HG02642 (cell line): ENCODE data around the gene PLCB4.

Source experiments
- ATAC-seq: cut with Tn5 transposase; IDR thresholded peaks from one replicate; pipeline ENCODE4 v1.9.1; 2021; ENCODE audit warnings: mild to moderate bottlenecking; ENCODE audit not compliant: unreplicated experiment, poor library complexity

Gene PLCB4

DNA sequence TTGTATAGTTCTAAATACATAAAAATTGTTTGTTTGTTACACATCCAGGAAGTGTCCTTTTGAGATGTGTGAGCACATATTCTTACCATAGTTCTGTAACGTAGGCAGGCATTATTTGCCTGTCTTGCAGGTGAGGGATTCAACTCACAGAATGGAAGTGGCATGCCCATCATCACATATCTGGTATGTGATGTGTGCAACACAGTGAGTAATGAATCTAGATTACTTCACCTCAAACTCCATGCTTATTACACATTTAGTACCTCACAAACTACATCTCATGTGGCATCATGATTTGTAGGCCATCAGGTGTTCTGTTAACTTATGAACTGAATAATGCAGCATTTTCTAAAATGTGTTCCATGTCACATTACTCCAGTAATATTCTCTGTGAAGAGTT lies 181.6 kb downstream of the PLCB4 start:
- ATAC-seq, result no peak

- no peak for ATAC-seq
Observed at GRCh38 chr20:9253006-9253539, 184.2 kb downstream of the PLCB4 start.

GRCh38 chr20:9255171-9255570 lies 186.3 kb downstream of the PLCB4 start:
- ATAC-seq, result no peak

DNA sequence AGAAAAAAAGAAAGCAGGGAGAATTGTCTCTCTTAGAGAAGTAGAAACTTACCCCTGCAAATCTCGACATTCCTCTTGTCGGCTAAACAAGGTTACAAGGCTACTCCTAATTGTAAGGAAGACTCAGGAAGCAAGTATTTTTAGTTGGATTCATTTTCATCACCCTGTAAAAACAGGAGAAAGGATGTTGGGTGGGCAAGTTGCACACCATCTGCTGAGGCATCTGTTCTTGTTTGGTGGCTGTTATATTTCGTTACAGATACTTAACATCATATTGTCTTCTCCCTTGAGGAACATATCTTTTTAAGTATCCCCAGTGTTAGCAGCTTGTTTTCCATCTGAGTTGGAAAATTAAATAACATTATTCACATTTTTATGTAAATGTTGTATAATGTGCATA lies 187.5 kb downstream of the PLCB4 start:
- no peak for ATAC-seq

DNA sequence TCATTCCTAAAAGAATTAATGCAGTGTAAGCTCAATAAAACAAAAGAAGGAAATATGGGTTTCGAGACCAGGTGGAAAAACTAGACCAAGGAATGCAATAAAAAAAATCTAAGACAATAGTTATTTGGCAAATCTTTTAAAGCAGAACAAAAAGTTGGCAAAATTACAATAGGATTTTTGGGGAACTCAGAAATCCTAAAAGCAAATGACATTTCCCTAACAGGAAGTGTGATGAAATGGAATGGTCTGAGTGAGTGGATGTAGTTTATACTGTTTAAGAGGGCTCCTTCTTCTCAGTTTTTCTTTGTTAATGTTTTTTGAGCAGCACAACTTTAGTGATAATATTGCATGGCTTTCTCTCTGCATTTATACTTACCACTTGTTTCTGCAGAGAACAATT lies 190.0 kb downstream of the PLCB4 start:
- ATAC-seq, result no peak

- ATAC-seq, result no peak
Observed at GRCh38 chr20:9260027-9260426, 191.1 kb downstream of the PLCB4 start.

DNA sequence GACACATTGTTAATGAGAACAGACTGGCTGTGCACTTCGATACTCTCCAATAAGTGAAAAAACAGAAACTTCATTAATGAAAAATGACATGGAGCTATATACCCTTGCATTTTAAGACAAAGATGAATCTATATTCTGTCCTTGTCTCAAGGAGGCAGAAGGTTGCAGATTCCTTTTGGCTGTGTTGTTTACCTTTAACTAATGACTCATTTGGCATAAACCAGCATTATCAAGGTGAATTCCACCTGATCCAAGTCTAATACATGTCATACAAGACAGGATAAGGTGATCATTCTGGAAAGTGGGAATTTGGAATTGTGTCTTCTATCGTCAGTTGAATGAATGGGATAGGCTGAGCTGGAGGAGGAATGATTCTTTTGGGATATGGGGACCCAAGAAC lies 192.9 kb downstream of the PLCB4 start:
- no peak for ATAC-seq

DNA sequence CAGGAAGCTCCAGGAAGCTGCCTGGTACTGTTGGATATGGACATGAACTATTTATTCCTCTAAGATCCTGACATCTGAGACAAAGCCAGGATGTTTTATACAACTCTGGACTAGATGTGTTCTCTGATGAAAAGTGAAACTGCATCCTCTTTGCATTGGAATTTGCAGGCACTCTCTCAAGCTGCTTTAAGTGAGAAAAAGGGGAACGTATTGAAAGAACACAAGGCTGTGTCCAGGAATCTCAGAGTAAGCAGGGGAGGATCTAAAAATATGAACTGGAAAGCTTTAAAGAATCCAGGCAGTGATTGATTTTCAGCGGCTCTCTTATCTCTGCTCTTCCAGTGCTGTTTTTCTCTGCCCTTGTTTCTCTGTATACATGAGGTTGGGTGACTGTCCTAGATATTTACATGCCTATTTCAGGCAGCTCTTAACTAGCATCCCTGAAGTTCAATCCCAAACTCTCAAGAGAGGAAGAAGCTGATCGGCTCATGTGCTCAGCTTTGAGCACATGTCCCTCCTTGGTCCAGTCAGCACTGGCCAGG lies 193.8 kb downstream of the PLCB4 start:
- no peak for ATAC-seq

DNA sequence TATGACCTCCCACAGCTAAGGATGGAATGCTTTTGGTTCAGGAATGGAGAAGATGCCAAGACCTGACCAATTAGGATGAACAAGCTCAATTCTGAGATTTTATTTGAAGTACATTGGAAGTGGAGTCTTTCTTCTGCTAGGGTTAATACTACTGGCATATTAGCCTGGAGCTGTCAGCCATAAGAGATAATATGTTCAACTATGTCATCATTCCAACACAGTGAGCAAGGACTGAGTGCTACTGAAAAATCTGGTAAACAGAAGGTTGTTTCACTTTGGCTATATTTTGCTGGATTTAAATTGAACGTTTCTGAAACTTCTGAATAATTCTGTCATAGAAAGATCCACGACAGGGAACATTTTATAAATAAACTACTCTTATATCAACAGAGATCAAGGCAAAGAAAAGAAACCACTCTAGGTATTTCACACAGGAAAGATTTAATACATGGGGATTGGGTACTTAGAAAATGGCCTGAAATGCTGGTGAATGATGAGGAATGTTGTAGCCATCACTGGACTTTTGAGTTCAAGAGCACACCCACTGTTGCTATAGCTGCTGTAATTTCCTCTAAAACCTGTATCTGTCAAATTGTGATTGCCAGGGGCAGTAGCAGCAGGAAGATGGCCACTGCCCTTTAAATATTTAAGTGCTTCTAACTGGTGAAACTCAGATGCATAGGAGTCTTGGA lies 200.5 kb downstream of the PLCB4 start:
- no peak for ATAC-seq

DNA sequence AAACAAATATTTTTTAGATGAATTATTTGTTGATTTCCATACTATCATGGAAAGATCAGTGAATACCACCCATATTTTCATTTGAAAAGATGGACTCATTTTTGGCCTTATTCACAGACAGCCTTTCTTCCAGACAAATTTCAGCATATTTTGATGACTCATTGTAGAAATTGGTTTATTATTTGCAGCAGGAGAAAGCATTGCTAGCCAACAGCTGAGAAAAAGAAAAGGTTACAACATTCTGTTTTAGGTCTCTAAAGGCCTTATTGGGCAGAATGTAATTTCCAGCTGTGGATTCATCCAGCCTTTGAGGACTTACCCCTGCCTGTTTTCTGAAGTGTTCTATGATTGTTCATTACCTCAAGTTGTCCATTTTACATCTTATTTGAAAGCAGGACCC lies 201.9 kb downstream of the PLCB4 start:
- ATAC-seq, result no peak

DNA sequence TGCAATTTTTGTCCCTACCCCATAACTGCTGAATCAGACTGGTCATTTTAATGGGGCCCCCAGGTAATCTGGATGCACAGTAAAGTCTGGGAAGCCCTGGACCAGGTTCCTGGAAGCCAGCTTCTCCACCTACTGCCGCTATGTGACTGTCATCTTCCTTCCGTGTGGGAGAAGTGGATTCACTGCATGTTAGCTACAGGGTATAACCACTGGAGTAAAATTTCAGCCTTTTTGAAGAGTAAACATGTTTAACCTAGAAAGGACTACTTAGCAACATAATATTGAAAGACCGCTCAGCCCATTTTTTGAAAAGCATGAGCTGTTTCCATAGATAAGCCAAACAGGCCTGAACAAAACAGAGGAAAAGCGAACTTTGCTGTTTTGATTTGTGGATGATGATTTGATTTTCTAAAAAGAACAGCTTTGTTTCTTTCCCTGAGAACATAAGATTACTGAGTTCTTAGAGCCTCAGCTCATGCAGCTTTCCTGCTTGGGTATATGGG lies 208.1 kb downstream of the PLCB4 start:
- no peak for ATAC-seq

- ATAC-seq, result no peak
Observed at GRCh38 chr20:9279918-9280401, 211.1 kb downstream of the PLCB4 start.

GRCh38 chr20:9280666-9281065 lies 211.8 kb downstream of the PLCB4 start:
- ATAC-seq, result no peak

DNA sequence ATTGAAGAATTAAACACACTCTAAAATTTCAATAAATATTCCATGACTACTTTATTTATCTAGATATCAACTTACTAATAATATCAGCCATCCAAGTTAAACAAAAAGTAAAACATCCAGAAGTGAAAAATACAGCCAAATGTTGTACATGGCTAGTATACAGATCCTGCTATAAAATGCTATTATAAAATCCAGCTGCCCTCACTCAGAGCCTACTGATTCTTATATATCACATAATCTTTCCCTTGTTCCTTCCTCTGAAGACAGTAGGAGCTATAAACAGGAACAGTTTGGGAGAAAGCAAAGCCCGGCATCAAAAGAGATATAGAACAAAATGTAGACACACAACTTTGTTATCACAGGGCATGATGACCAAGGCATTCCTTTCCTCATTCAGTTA lies 212.9 kb downstream of the PLCB4 start:
- ATAC-seq, result no peak

- no peak for ATAC-seq
Observed at GRCh38 chr20:9285617-9286016, 216.7 kb downstream of the PLCB4 start.

DNA sequence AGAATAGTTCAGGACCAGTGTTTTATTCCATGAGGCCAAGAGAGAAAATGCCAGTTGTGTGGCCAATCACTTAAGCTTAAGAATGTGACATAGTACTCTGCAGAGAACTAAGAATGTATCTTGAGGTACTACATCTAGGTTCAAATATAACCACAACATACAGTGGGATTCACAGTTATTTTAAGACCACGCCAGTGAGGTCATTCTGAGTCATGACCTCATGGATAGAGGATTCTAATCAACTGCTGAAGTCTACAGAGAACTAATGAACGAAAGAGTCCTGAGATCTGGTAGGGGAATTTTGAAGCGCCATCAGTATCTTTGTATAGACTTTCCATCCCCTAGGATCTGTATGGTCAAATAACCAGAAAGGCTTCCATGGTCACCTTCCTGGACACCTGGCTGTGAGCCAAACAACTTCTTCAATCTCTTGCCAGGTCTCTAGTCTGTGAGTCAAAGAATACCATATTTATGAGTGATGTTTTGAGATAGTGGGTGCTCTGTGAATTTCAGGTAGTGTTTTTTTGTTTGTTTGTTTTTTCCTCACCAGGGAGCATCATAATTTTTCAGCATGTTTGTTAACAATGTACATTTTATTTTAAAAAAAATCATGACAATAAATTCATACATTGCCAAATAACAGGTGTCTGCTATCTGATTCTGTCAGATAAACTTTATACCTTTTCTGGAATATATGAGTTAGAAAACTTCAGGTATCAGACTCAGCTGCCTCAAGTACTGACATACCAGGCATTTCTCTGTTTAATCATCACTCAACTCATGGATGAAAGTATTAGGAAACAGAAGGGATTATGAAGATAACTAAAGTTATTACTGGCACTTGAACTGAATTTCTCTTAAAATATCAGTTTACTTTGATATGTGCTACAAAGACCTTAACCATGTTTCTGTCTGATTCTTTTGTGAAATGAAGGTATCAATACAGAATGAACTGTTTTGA lies 217.9 kb downstream of the PLCB4 start:
- ATAC-seq, result no peak

GRCh38 chr20:9287826-9288225 lies 218.9 kb downstream of the PLCB4 start:
- no peak for ATAC-seq

DNA sequence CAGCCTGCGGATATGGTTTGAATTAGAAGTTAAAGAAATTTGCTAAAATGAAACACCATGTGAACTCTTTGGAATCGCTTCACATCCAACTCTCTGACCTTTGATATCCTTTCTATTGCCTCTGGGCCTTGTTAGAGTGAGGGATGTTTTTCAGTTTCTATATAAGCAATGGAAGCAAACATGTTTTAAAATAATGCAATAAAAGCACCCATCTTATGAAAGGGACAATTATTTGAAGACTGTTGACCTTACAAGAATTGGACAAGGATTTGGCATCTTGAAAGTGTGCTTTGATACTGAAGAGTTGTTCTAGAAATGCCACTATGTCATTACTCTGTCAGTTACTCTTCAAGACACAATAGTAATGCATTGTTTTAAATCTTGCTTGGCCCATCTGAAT lies 221.4 kb downstream of the PLCB4 start:
- ATAC-seq, result no peak

- no peak for ATAC-seq
Observed at GRCh38 chr20:9293145-9293544, 224.3 kb downstream of the PLCB4 start.

- ATAC-seq, result no peak
Observed at GRCh38 chr20:9294041-9294440, 225.2 kb downstream of the PLCB4 start.

DNA sequence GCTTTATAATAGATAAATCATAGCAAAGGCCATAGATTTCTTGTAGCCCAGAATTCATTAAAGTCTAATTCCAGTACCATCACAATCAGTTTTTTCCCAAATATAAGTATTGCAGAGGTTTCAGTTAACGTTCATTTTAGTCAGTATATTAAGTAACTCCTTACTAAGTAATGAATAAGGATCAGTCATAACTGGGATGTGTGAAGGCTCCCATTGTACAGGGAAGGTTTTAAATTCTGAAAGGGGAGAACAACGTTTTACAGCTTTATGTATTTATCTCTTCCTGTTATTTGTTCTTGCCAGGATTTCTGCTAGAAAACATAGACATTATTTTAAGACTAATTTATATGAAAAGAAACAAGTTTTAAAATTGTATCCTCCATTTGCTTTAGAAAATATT lies 230.0 kb downstream of the PLCB4 start:
- no peak for ATAC-seq
